ENCODE results near the gene MORC2.

DNA sequence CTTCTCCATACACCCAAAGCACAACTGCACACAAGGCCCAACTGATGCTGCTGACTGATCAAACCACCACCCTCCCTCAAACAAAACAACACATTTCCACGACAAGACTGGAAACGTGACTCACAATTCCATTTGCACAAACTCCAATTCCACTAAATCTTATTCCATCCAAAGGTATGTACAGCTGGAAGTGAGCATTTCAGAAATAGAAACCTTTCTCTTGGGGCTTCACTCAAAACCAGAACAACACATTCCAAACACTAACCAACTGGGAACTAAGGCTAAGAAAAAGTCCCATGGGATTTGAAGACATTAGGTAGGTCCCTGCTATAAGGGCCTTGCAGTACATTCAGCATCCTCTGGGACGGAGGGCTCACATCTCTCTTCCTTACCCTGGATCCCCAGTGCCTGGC is 19.6 kb downstream of the MORC2 start:
- TF ChIP-seq, protein P1, sequence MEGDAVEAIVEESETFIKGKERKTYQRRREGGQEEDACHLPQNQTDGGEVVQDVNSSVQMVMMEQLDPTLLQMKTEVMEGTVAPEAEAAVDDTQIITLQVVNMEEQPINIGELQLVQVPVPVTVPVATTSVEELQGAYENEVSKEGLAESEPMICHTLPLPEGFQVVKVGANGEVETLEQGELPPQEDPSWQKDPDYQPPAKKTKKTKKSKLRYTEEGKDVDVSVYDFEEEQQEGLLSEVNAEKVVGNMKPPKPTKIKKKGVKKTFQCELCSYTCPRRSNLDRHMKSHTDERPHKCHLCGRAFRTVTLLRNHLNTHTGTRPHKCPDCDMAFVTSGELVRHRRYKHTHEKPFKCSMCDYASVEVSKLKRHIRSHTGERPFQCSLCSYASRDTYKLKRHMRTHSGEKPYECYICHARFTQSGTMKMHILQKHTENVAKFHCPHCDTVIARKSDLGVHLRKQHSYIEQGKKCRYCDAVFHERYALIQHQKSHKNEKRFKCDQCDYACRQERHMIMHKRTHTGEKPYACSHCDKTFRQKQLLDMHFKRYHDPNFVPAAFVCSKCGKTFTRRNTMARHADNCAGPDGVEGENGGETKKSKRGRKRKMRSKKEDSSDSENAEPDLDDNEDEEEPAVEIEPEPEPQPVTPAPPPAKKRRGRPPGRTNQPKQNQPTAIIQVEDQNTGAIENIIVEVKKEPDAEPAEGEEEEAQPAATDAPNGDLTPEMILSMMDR (conservative IDR thresholded peaks at IDR 0.05; ENCODE audit: low read length): no peak
- TF ChIP-seq EZH2phosphoT487 (IDR thresholded peaks at IDR 0.05; ENCODE audit: borderline replicate concordance, low read depth, low read length): no peak
